GM12878 (cell line): Measurements from ENCODE around the gene PDE11A. TPM values are rescaled to one million over a fixed set of nuclear protein-coding genes. Genes with fewer than 3 reads are reported as not detected.

ENCODE experiments used
- BCL11A ChIP-seq: IDR thresholded peaks from 2 replicates; pipeline ENCODE4 v1.6.1; 2011; ENCODE audit warnings: low read depth, low read length
- CTCF ChIP-seq, 3 experiments: IDR thresholded peaks in 2 of 3; conservative IDR thresholded peaks in 1 of 3; 2 replicates each; pipeline ENCODE4 v1.5.1; 2011; ENCODE audit warnings: low read depth in 3 of 3, low read length in 3 of 3, mild to moderate bottlenecking in 3 of 3, control low read depth in 2 of 3, moderate library complexity in 2 of 3, inconsistent platforms in 1 of 3, mixed read lengths in 1 of 3; ENCODE audit not compliant: control insufficient read depth in 2 of 3, insufficient read depth in 1 of 3; ENCODE audit errors: extremely low read depth in 1 of 3
- E2F8 ChIP-seq: fragments of 450-650 bp; IDR thresholded peaks from 2 replicates; pipeline ENCODE4 v1.6.1; 2018; ENCODE audit warnings: mild to moderate bottlenecking, low read depth, moderate library complexity; ENCODE audit not compliant: partially characterized antibody
- EED ChIP-seq: sonication (generic); IDR thresholded peaks from 2 replicates; pipeline ENCODE4 v1.6.1; 2016; ENCODE audit warnings: antibody characterized with exemption, low read depth
- FOXM1 ChIP-seq: IDR thresholded peaks from 2 replicates; pipeline ENCODE4 v1.6.1; 2012; ENCODE audit warnings: low read depth, mild to moderate bottlenecking, inconsistent platforms, low read length, moderate library complexity
- HDAC2 ChIP-seq: fragments of 200-600 bp; sonication (generic); IDR thresholded peaks from 2 replicates; pipeline ENCODE4 v1.6.1; 2017
- HSF1 ChIP-seq: fragments of 150-350 bp; IDR thresholded peaks from 2 replicates; pipeline ENCODE4 v1.6.1; 2014; ENCODE audit warnings: mild to moderate bottlenecking, low read depth, low read length
- IKZF1 ChIP-seq: fragments of 450-650 bp; conservative IDR thresholded peaks from 2 replicates; pipeline ENCODE4 v1.6.1; 2017; ENCODE audit warnings: antibody characterized with exemption, mild to moderate bottlenecking
- IKZF2 ChIP-seq, 2 experiments: fragments of 450-650 bp; IDR thresholded peaks; 2 replicates each; pipeline ENCODE4 v1.6.1; 2017; ENCODE audit warnings: mild to moderate bottlenecking in 2 of 2, moderate library complexity in 2 of 2
- MYC ChIP-seq: IDR thresholded peaks from 2 replicates; pipeline ENCODE4 v1.6.1; 2011; ENCODE audit warnings: mild to moderate bottlenecking, low read length, moderate library complexity, inconsistent platforms; ENCODE audit not compliant: insufficient read depth, insufficient replicate concordance, insufficient read length, severe bottlenecking
- RCOR1 ChIP-seq: conservative IDR thresholded peaks from 2 replicates; pipeline ENCODE4 v1.6.1; 2012; ENCODE audit warnings: low read depth, low read length, improper control_type of control experiment
- RFX5 ChIP-seq: IDR thresholded peaks from 2 replicates; pipeline ENCODE4 v1.6.1; 2011; ENCODE audit warnings: low read depth, low read length, improper control_type of control experiment
- SIX5 ChIP-seq: IDR thresholded peaks from 2 replicates; pipeline ENCODE4 v1.6.1; 2011; ENCODE audit warnings: mild to moderate bottlenecking, low read depth, low read length, moderate library complexity; ENCODE audit not compliant: severe bottlenecking
- SRF ChIP-seq, 2 experiments: IDR thresholded peaks; 2 replicates each; pipeline ENCODE4 v1.6.1; 2011; ENCODE audit warnings: low read depth in 2 of 2, low read length in 2 of 2, mild to moderate bottlenecking in 1 of 2, moderate library complexity in 1 of 2
- TARDBP ChIP-seq: IDR thresholded peaks from 2 replicates; pipeline ENCODE4 v1.6.1; 2016; ENCODE audit warnings: borderline replicate concordance
- YBX1 ChIP-seq: fragments of 450-650 bp; IDR thresholded peaks from 2 replicates; pipeline ENCODE4 v1.6.1; 2016; ENCODE audit warnings: antibody characterized with exemption
- YY1 ChIP-seq: IDR thresholded peaks from 2 replicates; pipeline ENCODE4 v1.6.1; 2011; ENCODE audit warnings: low read depth, mild to moderate bottlenecking, low read length
- ZNF384 ChIP-seq: IDR thresholded peaks from 2 replicates; pipeline ENCODE4 v1.6.1; 2012; ENCODE audit warnings: low read depth, mild to moderate bottlenecking, low read length, improper control_type of control experiment, borderline replicate concordance
- polyA plus RNA-seq, 11 experiments: library from polyadenylated mRNA; depleted of rRNA in 4 of 11; unstranded in 6 of 11; stranded (reverse) in 5 of 11; fragments of >200 nt; fragmentation: Nextera tagmentation in 4 of 11; fragmentation: Illumina TruSeq in 1 of 11; extraction: Ambion mirVana in 4 of 11; extraction: Trizol in 1 of 11; gene quantifications; 1 replicate in 1 of 11; 2 replicates in 10 of 11; pipeline versions ENCODE4 v1.2.1 to v1.2.3, GENCODE V29; 2011 to 2016; ENCODE audit warnings: inconsistent platforms in 2 of 11, missing spikeins in 2 of 11, low read depth in 1 of 11
- total RNA-seq, 4 experiments: library from RNA; depleted of rRNA in 3 of 4; stranded (reverse); fragments of >200 nt in 3 of 4; fragmentation: Illumina TruSeq in 1 of 4; extraction: Trizol in 1 of 4; gene quantifications; 2 replicates each; pipeline versions ENCODE4 v1.2.1 to v1.2.3, GENCODE V29; 2013 to 2021
- TF ChIP-seq, protein P1 (sequence below): fragments of 450-650 bp; IDR thresholded peaks from 2 replicates; pipeline ENCODE4 v1.6.1; 2017; ENCODE audit warnings: mild to moderate bottlenecking, moderate library complexity

Gene PDE11A
- total and polyA plus RNA-seq, 10 of the 15 experiments (the other 5 are each of a cell fraction or from before 2014, with no cell fraction given) = 0.01 to 0.17 (median 0.06) TPM; not detected in 5

- TF ChIP-seq RFX5 (no peak), MYC (no peak), YY1 (peak; percentile 85), EED (no peak), HSF1 (no peak), FOXM1 (no peak), YBX1 (no peak), TARDBP (no peak), E2F8 (peak; percentile 87), SRF (IDR thresholded peaks at IDR 0.05; ENCODE audit: low read depth in 2 of 2, low read length in 2 of 2) (no peak), CTCF (IDR thresholded peaks at IDR 0.05 in 2 of 3, conservative IDR thresholded peaks at IDR 0.05 in 1 of 3; ENCODE audit: control insufficient read depth in 2 of 3, extremely low read depth in 1 of 3, insufficient read depth in 1 of 3, low read depth in 3 of 3, low read length in 3 of 3) (no peak), IKZF2 (IDR thresholded peaks at IDR 0.05) (no peak; a peak in 1 of 4 replicates), SIX5 (peak; percentile 81), IKZF1 (peak; percentile 99), HDAC2 (no peak), ZNF384 (no peak), BCL11A (no peak), RCOR1 (no peak)
- TF ChIP-seq, protein P1, sequence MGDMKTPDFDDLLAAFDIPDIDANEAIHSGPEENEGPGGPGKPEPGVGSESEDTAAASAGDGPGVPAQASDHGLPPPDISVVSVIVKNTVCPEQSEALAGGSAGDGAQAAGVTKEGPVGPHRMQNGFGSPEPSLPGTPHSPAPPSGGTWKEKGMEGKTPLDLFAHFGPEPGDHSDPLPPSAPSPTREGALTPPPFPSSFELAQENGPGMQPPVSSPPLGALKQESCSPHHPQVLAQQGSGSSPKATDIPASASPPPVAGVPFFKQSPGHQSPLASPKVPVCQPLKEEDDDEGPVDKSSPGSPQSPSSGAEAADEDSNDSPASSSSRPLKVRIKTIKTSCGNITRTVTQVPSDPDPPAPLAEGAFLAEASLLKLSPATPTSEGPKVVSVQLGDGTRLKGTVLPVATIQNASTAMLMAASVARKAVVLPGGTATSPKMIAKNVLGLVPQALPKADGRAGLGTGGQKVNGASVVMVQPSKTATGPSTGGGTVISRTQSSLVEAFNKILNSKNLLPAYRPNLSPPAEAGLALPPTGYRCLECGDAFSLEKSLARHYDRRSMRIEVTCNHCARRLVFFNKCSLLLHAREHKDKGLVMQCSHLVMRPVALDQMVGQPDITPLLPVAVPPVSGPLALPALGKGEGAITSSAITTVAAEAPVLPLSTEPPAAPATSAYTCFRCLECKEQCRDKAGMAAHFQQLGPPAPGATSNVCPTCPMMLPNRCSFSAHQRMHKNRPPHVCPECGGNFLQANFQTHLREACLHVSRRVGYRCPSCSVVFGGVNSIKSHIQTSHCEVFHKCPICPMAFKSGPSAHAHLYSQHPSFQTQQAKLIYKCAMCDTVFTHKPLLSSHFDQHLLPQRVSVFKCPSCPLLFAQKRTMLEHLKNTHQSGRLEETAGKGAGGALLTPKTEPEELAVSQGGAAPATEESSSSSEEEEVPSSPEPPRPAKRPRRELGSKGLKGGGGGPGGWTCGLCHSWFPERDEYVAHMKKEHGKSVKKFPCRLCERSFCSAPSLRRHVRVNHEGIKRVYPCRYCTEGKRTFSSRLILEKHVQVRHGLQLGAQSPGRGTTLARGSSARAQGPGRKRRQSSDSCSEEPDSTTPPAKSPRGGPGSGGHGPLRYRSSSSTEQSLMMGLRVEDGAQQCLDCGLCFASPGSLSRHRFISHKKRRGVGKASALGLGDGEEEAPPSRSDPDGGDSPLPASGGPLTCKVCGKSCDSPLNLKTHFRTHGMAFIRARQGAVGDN = no peak
These were observed 454.0 kb downstream of the PDE11A start (continued) for GRCh38 chr2:177618255-177619253.
